MM.1S (cell line): ENCODE results near the gene SLC44A1.

ENCODE experiments used
- DNase-seq: peaks from one replicate; pipeline ENCODE4 v3.0.0-alpha.2; 2015
- H2AFZ ChIP-seq: fragments of 300-600 bp; sonication (generic); 2 replicates; pipeline ENCODE4 v1.6.0; 2016; ENCODE audit warnings: antibody characterized with exemption, low read length
- H3F3A ChIP-seq: fragments of 300-600 bp; sonication (generic); 2 replicates; pipeline ENCODE4 v1.6.1; 2016; ENCODE audit warnings: mild to moderate bottlenecking, antibody characterized with exemption, low read length, moderate library complexity, mixed read lengths; ENCODE audit not compliant: insufficient read depth
- H3K27ac ChIP-seq: fragments of 300-600 bp; sonication (generic); 2 replicates; pipeline ENCODE4 v1.5.1; 2016; ENCODE audit warnings: mild to moderate bottlenecking, low read length
- H3K27me3 ChIP-seq: fragments of 300-600 bp; sonication (generic); replicated peaks from 2 replicates; pipeline ENCODE4 v1.6.0; 2016; ENCODE audit warnings: low read length; ENCODE audit not compliant: insufficient read depth
- H3K36me3 ChIP-seq: fragments of 300-600 bp; sonication (generic); replicated peaks from 2 replicates; pipeline ENCODE4 v1.6.1; 2016; ENCODE audit warnings: mild to moderate bottlenecking, low read length, mixed read lengths; ENCODE audit not compliant: insufficient read depth
- H3K4me1 ChIP-seq: fragments of 300-600 bp; sonication (generic); 2 replicates; pipeline ENCODE4 v1.6.1; 2016; ENCODE audit warnings: low read length, mixed read lengths
- H3K4me2 ChIP-seq: fragments of 300-600 bp; sonication (generic); 2 replicates; pipeline ENCODE4 v1.6.0; 2016; ENCODE audit warnings: low read depth, low read length
- H3K4me3 ChIP-seq: fragments of 300-600 bp; sonication (generic); 2 replicates; pipeline ENCODE4 v1.5.1; 2016; ENCODE audit warnings: low read length, mixed read lengths
- H3K79me2 ChIP-seq: fragments of 300-600 bp; sonication (generic); 2 replicates; pipeline ENCODE4 v1.6.1; 2016; ENCODE audit warnings: mixed run types, low read length, mixed read lengths
- H3K9ac ChIP-seq: fragments of 300-600 bp; sonication (generic); 2 replicates; pipeline ENCODE4 v1.6.1; 2016; ENCODE audit warnings: low read length, mixed read lengths
- H3K9me2 ChIP-seq: fragments of 300-600 bp; sonication (generic); replicated peaks from 2 replicates; pipeline ENCODE4 v1.6.1; 2016; ENCODE audit warnings: mild to moderate bottlenecking, low read length, mixed read lengths; ENCODE audit not compliant: insufficient read depth
- H3K9me3 ChIP-seq: fragments of 300-600 bp; sonication (generic); replicated peaks from 2 replicates; pipeline ENCODE4 v1.6.1; 2016; ENCODE audit warnings: mild to moderate bottlenecking, low read length, mixed read lengths; ENCODE audit not compliant: insufficient read depth
- H4K20me1 ChIP-seq: fragments of 300-600 bp; sonication (generic); 2 replicates; pipeline ENCODE4 v1.6.1; 2016; ENCODE audit warnings: mild to moderate bottlenecking, low read length, moderate library complexity, mixed read lengths; ENCODE audit not compliant: insufficient read depth
- CTCF ChIP-seq: fragments of 300-600 bp; sonication (generic); IDR thresholded peaks from 2 replicates; pipeline ENCODE4 v1.5.1; 2016; ENCODE audit warnings: antibody characterized with exemption, low read length, mixed read lengths
- EZH2 ChIP-seq: fragments of 300-600 bp; sonication (generic); optimal IDR thresholded peaks from 2 replicates; pipeline ENCODE3; 2017; ENCODE audit warnings: low read depth, mild to moderate bottlenecking, antibody characterized with exemption, low read length, mixed read lengths
- EZH2phosphoT487 ChIP-seq: fragments of 300-600 bp; sonication (generic); IDR thresholded peaks from 2 replicates; pipeline ENCODE4 v1.6.1; 2018; ENCODE audit warnings: antibody characterized with exemption, low read length

SLC44A1 gene

DNA sequence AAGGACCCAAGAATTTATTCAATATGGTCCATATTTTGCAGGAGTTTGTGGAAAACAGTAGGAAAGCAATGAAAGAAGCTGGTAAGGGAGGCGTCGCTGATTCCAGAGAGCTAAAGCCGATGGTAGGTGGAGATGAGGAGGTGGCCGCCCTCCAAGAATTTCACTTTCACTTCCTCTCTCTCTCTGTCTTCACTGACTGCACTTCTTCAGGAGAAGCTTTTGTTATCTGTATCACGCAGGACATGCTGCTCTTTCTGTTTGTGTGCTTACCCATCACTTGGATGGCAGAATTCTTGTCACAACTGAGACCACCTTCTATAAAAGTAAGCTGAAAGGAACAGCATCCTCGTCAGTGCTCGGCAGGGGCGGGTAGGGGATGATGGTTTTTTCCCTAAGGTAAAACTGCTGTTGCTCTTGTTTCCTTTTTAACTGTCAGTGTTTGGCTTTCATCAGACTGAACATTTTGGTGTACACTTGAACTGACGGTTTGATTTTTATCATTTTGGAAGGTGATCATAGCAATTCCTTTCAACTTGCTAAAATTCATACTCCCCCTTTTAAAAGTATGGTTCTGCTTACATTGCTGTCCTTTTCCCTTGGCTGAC, 141.0 kb downstream of the SLC44A1 start:
- TF ChIP-seq EZH2 (no peak), EZH2phosphoT487 (no peak), CTCF (no peak)
- Histone ChIP-seq H3K79me2 (no peaks in the 10 kb centered on the region), H3K9me3 (no peaks in the 10 kb centered on the region), H3K27me3 (no peaks in the 10 kb centered on the region), H2AFZ (no peak overlapping the region), H3K36me3 (no peaks in the 10 kb centered on the region; the same call in 1 of the 2 replicates), H3F3A (no peaks in the 10 kb centered on the region), H3K9me2 (no peaks in the 10 kb centered on the region), H3K4me3 (peak overlapping the region; percentile 21; the same call in 1 of the 2 replicates), H3K4me1 (0 out of 2 replicates have a peak, but pooled peaks cover 7% of the 10 kb centered on the region), H3K9ac (no peak overlapping the region), H3K27ac (peak overlapping the region; percentile 14; the same call in 1 of the 2 replicates), H3K4me2 (peak overlapping the region; percentile 33), H4K20me1 (no peaks in the 10 kb centered on the region)
- DNase-seq = peak; percentile 31

DNA sequence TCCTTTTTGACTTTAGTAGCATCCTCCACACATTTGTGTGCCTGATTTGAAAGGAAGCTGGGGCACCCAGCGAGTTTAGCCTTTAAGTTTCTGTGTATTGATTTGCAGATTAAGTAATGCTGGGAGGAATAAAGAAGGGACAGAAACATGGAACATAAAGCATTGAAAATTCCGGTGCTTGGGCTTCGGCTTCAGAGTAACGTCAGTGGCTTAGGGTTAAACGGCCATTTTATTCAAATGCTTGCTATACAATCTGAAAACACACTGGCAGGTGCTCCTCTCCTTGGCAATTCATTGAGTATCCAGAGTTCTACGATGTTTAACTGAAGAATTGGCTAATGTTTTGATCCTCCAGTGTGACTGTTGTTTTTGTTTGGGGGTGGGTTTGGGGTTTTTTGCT, 145.3 kb downstream of the SLC44A1 start:
- H3K27ac ChIP-seq = no peak overlapping the region
- no peak overlapping the region for H3K4me2 ChIP-seq
- 0 out of 2 replicates have a peak, but pooled peaks cover 7% of the 10 kb centered on the region for H3K4me1 ChIP-seq
- H3K9ac ChIP-seq = no peak overlapping the region
- no peaks in the 10 kb centered on the region for H3K36me3 ChIP-seq
- no peaks in the 10 kb centered on the region for H3K79me2 ChIP-seq
- no peaks in the 10 kb centered on the region for H3K9me2 ChIP-seq
- no peak overlapping the region for H3K4me3 ChIP-seq
- no peaks in the 10 kb centered on the region for H3F3A ChIP-seq
- H3K9me3 ChIP-seq = no peaks in the 10 kb centered on the region
- no peaks in the 10 kb centered on the region for H3K27me3 ChIP-seq
- DNase-seq = no peak
- H2AFZ ChIP-seq = no peak overlapping the region
- H4K20me1 ChIP-seq = no peaks in the 10 kb centered on the region
- TF ChIP-seq EZH2 (no peak), CTCF (no peak), EZH2phosphoT487 (no peak)

DNA sequence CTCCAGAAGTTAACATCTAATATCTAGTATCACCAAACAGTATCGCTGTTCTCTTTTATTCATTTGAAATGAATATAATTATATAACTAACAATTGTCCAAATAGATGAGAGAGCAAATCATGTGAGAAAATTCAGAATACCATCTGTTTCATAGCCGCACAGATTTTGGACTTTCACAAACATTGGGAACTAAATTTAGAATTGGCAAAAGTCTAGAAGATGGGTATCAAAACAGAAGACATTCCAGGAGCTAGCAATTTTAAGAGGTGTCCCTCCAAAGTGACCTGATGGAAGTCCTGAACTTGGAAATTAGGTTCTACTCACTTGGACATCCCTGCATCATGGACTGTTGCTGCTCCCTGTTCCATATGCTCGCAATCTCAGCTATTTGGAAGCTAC, 146.4 kb downstream of the SLC44A1 start:
- DNase-seq = no peak
- no peaks in the 10 kb centered on the region for H4K20me1 ChIP-seq
- H3K4me2 ChIP-seq = no peak overlapping the region
- no peaks in the 10 kb centered on the region for H3K79me2 ChIP-seq
- H3K27ac ChIP-seq = no peak overlapping the region
- no peaks in the 10 kb centered on the region for H3K36me3 ChIP-seq
- no peaks in the 10 kb centered on the region for H3K27me3 ChIP-seq
- H3K4me3 ChIP-seq = no peak overlapping the region
- H3K9ac ChIP-seq = no peak overlapping the region
- no peaks in the 10 kb centered on the region for H3K4me1 ChIP-seq
- H2AFZ ChIP-seq = no peak overlapping the region
- TF ChIP-seq CTCF = no peak
- no peak for TF ChIP-seq EZH2
- TF ChIP-seq EZH2phosphoT487 = no peak
- no peaks in the 10 kb centered on the region for H3F3A ChIP-seq
- no peaks in the 10 kb centered on the region for H3K9me3 ChIP-seq
- no peaks in the 10 kb centered on the region for H3K9me2 ChIP-seq
